Bronchial epithelial cell (primary cell): ENCODE results near the gene ALG13. TPM values are rescaled to one million over a fixed set of nuclear protein-coding genes. Genes with fewer than 3 reads are reported as not detected.

ENCODE experiments used
- DNase-seq: peaks from one replicate; pipeline ENCODE4 v3.0.0-alpha.2; 2010; ENCODE audit warnings: low read depth
- FAIRE-seq: peaks from 2 replicates; lab custom pipeline; 2011; peaks lifted over from hg19 to GRCh38; lab: Jason Lieb, UNC
- H3K27me3 ChIP-seq: 2 replicates; pipeline ENCODE4 v1.5.1; 2011; ENCODE audit warnings: low read length; ENCODE audit not compliant: control insufficient read depth, insufficient read depth
- H3K36me3 ChIP-seq: 2 replicates; pipeline ENCODE4 v1.5.1; 2011; ENCODE audit warnings: low read length; ENCODE audit not compliant: control insufficient read depth, insufficient read depth
- H3K4me3 ChIP-seq: 2 replicates; pipeline ENCODE4 v1.5.1; 2011; ENCODE audit warnings: mild to moderate bottlenecking, low read depth, low read length, control low read depth
- total RNA-seq: library from RNA; depleted of rRNA; stranded (reverse); fragments of >200 nt; gene quantifications from 2 replicates; pipeline ENCODE4 v1.2.1, GENCODE V29; 2014
- TF ChIP-seq, protein P1 (sequence below): IDR thresholded peaks from 2 replicates; pipeline ENCODE4 v1.5.1; 2011; ENCODE audit warnings: mild to moderate bottlenecking, moderate library complexity, low read length, control low read depth, inconsistent platforms; ENCODE audit not compliant: insufficient read depth, severe bottlenecking

ALG13 gene
- total RNA-seq, 1 donor from 2014 or later = 35.0 TPM

DNA sequence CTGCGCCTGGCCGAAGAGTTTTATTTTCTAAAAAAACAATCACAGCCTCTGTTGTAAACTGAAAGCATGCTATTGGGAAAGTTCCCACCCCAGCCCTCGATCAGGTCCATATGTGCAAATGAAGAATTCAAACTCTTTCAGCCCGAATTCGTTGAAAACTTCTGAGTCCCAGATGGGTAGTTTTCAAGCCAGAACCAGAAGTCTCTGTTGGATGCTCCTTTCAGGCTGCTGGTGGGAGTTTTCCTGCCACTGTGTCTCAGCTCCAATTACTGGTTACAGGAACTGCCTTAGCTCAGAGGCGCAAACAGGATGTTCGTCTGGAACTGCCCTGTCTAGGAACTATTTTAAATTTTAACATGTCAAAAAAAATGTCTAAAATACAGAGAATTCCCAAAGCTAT, 9.3 kb upstream of the ALG13 start:
- no peak for DNase-seq
- Histone ChIP-seq H3K27me3 (no peaks in the 10 kb centered on the region), H3K36me3 (no peaks in the 10 kb centered on the region), H3K4me3 (no peak overlapping the region)
- TF ChIP-seq, protein P1, sequence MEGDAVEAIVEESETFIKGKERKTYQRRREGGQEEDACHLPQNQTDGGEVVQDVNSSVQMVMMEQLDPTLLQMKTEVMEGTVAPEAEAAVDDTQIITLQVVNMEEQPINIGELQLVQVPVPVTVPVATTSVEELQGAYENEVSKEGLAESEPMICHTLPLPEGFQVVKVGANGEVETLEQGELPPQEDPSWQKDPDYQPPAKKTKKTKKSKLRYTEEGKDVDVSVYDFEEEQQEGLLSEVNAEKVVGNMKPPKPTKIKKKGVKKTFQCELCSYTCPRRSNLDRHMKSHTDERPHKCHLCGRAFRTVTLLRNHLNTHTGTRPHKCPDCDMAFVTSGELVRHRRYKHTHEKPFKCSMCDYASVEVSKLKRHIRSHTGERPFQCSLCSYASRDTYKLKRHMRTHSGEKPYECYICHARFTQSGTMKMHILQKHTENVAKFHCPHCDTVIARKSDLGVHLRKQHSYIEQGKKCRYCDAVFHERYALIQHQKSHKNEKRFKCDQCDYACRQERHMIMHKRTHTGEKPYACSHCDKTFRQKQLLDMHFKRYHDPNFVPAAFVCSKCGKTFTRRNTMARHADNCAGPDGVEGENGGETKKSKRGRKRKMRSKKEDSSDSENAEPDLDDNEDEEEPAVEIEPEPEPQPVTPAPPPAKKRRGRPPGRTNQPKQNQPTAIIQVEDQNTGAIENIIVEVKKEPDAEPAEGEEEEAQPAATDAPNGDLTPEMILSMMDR = no peak
- no peak for FAIRE-seq

DNA sequence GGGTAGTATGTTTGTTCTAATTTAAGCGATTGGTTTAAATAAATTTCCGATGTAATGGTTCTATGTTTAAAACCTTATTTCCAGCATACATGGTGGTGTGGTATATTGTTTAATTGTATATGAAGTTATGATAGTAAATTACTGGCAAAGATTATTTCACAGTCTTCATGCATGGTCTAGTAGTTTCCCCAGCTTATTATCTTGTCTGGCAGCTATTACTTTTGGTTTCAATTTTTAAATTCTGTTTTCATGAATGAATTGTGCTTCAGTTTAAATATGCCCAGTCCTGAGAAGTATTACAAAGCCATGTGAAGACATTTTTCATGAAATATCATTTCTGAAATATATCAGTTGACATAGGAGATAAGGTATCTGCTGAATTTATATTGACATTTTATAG, 6.3 kb downstream of the ALG13 start:
- no peak overlapping the region for H3K4me3 ChIP-seq
- H3K27me3 ChIP-seq = no peaks in the 10 kb centered on the region
- no peak for FAIRE-seq
- peaks cover 3% of the 10 kb centered on the region for H3K36me3 ChIP-seq
- DNase-seq = no peak
- TF ChIP-seq, protein P1 = no peak

DNA sequence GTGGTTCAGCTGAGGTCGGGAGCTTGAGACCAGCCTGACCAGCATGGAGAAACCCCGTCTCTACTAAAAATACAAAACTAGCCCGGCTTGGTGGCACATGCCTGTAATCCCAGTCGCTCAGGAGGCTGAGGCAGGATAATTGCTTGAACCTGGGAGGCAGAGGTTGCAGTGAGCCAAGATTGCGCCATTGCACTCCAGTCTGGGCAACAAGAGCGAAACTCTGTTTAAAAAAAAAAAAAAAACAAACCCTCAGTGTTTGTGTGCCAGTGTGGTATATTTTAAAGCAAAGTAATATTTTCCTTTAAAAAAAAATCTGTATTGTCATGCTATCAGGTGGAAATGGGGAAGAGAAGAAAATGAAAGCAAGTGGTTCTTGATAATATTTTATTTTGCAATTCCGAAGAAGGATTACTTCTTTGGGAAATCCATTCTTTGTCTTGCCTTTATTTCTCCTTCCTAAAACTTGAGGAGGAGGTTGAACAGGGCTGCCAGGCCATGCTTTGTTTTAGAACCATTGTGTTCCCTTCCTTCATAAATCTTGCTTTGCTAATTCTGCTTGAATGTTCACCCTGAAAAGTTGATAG, 14.4 kb downstream of the ALG13 start:
- TF ChIP-seq, protein P1 = no peak
- Histone ChIP-seq H3K4me3 (no peak overlapping the region), H3K27me3 (no peaks in the 10 kb centered on the region), H3K36me3 (no peaks in the 10 kb centered on the region)
- no peak for FAIRE-seq
- no peak for DNase-seq

DNA sequence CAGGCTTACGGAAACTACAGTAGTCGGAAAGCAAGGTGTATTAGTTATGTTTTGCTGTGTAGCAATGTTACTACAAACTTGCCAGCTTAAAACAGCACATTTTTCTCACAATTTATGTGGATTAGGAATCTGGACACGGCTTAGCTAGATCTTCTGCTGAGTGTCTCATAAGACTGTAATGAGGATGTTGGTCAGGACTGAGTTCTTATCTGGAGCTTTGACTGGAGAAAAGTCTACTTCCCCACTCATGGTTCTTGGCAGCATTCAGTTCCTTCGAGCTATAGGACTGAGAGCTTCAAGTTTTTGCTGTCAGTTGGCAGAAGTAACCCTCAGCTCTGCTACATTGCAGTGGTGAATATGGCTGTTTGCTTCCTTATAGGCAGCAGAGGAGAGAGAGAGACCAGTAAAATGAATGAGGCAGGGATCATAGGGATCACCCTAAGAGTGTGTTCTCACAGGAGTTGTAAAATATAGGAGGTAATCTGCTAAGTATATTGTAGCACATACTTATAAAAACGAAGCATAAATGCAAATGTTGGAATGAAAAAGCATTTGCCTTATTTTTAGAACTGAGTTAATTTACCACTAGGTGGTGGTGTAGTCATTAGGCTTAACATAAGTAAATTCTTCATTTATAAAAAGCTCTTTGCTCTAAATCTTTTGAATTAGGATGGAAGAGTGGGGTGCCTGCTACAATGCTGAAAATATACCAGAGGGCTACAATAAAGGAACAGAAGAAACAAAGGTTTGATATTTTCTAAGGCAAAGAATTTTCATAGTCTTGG, 38.6 kb downstream of the ALG13 start:
- FAIRE-seq = no peak
- DNase-seq = peak; percentile 12

DNA sequence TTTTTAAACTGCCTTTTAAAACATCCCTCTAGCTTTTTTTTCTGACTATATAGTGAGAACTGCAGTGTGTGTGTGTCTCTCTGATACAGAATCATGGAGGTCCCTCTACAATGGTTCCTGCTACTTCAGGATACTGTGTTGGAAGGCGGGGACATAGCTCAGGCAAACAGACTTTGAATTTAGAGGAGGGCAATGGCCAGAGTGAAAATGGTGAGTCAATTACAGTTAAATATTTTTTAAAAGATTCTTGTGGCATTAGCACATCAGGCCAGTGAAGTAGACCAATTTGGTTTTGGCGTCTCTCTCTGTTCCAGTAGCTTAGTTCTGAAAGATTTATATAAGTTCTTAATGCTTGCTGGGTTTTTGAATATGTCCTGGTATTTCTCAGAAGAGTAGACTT, 47.1 kb downstream of the ALG13 start:
- H3K36me3 ChIP-seq = no peaks in the 10 kb centered on the region
- DNase-seq (no peak), FAIRE-seq (no peak)
- TF ChIP-seq, protein P1 = no peak
- H3K27me3 ChIP-seq = no peaks in the 10 kb centered on the region
- no peak overlapping the region for H3K4me3 ChIP-seq

More for the DNA sequence above, 38.6 kb downstream of the ALG13 start:
- Histone ChIP-seq H3K36me3 (no peaks in the 10 kb centered on the region), H3K27me3 (no peaks in the 10 kb centered on the region), H3K4me3 (no peak overlapping the region)
- TF ChIP-seq, protein P1 = no peak
